ENCODE results near the gene RPUSD4.

Gene RPUSD4

DNA sequence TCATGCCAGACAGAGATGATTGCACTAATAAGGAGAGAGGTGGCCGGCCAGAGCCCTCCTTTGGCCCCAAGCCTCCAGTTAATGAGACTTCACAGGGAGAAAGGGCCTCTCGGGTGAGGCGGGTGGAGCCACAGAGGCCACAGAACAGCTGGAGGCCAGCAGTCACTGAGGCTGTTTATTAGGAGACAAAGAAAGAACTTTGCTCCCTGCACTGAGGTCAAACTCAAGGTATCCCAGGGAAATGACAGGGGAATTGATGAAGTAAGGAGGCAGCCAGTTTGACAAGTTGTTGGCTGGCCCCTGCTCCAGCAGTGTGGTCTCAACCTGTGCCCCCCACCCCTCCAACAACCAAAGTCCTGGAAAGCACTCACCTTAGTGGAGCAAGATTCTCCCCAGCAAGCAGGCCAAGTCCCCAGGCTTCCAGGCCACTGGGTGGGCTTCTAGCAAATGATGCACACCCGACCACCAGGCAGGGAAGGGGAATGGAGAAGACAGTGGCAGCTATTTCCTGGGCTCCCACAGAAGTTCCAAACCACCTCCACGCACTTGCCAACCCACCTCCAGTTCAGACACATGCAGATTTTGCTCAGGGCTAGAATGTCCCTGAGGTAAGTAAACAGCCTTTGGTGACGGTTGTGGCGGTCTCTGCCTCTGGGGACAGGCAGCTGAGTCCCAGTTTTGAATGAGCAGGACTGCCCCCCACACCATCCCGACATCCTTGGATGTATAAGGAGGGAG is 53.2 kb downstream of the RPUSD4 start:
- no peak for DNase-seq (ENCODE audit: low read depth in 2 of 3, low spot score in 2 of 3)

DNA sequence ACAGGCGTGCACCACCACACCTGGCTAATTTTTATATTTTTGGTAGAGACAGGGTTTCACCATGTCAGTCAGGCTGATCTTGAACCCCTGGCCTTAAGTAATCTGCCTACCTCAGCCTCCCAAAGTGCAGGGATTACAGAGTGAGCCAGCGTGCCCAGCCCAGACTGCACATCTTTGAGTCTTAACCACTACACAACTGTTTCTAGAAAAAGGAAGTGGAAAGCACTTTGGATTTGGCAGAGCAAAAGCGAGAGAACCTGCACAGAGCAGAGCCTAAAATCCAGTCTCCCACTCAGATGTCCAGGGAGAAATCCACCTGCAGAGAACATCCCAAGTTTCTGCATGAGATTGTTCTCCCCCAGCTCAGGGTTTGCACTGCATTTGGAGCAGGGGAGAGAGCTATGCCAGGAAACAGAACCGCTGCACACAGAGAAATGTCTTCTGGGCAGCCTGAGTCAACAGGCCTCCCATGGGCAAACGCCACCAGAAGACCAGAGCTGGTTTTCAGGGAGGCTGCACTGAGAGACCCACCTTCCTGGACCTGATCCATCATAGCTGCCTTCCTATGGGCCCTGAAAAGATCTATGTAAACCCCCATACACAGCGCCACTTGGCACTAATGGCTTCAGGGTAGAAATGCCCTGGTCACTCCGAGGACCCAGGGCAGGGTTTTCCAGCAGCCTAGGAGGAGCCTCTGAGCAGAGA is 54.0 kb downstream of the RPUSD4 start:
- no peak for DNase-seq (ENCODE audit: low read depth in 2 of 3, low spot score in 2 of 3)

DNA sequence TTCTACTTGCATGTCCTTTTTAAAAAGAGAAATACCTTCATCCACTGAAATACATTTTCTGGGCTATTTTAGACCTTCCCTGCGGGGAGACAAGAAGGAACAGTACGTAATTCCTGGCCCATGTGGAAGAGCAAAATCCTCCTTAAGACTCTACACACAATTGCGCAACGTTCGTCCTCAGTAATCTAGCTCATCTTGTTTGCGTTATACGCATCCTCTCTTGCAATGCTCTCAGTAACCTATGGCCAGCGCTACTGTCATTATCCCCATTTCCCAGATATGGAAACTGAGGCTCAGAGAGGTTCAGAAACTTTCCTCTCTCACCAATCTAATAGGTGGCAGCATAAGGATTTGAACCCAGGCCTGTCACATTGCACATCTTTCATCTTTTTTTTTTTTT is 54.6 kb downstream of the RPUSD4 start:
- DNase-seq (ENCODE audit: low read depth in 2 of 3, low spot score in 2 of 3), result no peak

DNA sequence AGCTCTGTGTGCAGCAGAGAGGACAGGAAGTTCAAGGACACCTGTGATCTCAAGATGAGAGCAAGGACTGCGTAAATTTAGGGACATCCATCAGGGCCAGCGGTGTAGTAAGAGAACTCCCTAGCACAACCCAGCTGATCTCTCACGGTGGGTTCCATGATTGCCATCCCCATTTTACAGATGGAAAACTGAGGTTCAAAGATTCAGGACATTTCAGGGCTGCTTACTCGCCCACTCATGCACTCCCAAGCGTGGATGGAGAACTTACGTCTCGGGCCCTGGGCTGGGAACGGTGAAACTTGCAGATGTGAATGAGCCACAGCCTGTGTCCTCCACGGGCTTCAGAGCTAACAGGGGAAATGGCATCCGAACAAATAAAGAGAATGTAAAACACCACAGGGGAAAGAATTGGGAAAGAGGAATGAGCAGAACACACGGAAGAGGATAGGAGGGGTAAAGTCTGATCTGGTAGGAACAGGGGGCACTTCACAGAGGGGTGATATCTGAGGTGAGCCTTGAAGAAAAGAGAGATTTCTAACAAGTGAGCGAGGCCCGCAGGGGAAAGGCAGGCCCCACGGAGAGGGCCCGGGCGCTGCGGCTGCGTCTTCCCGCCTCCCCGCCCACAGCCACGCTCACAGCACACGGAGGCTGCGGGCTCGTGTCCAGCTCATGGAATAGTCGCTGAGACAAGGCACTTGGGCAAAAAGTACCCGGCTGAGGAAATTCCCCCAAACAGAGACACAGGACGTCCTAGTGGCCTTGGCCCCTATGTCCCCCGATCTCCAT is 55.9 kb downstream of the RPUSD4 start:
- DNase-seq (ENCODE audit: low read depth in 2 of 3, low spot score in 2 of 3), result no peak

DNA sequence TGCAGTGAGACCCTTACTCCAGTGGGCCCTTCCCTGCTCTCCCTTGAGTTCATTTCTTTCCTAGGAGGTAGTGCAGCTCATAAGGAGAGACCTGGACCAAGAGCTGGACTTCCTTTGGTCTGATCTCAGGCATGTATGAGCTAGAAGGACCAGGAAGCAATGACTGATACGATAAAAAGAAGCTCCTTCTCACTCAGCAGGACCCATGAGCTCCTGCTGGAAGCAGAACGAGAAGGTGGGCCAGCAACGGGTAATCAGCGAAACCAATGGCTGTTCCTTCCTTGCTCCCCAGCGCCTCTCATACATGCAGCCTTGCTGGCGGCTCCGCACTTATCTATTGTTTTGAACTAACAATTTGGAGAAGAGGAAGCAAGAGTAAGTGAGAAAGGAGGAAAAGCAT is 56.8 kb downstream of the RPUSD4 start:
- no peak for DNase-seq (ENCODE audit: low read depth in 2 of 3, low spot score in 2 of 3)

DNA sequence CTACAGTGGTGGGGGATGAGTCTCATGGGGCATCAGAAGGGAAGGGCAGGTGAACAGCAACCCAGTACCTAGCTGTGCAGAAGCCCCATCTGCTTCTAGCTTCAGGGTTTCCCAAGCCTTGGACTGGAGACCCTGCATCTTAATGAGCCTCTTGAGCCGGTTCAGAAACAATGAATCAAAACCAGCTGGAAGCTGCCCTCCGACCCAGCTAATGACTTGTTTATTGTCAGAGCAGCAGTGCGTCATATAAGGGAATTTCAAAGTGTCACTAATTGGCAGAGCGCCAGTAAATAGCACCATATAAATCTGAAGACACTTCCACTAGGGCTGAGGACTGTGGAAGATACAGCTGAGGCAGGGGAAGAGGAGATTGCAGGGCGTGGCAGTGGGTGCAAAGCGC is 57.5 kb downstream of the RPUSD4 start:
- no peak for DNase-seq (ENCODE audit: low read depth in 2 of 3, low spot score in 2 of 3)

DNA sequence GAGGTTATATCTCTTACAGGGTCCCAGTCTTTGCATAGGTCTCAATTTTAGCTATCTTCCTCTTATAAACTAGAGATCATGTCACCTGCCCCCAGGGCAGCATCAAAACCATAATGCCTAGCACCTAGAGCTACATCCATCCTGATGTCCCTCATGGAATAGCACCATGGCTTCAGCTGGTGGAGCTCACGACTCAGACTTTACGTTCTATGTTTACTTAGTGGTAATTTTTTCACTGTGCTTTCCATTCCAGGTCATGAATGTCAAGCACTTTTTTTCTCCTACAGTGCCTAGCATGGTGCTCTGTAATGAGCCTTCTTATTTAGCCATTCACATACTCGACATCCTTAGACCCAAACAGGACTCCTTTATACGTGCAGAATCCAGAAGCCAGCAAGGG is 58.4 kb downstream of the RPUSD4 start:
- no peak for DNase-seq (ENCODE audit: low read depth in 2 of 3, low spot score in 2 of 3)

DNA sequence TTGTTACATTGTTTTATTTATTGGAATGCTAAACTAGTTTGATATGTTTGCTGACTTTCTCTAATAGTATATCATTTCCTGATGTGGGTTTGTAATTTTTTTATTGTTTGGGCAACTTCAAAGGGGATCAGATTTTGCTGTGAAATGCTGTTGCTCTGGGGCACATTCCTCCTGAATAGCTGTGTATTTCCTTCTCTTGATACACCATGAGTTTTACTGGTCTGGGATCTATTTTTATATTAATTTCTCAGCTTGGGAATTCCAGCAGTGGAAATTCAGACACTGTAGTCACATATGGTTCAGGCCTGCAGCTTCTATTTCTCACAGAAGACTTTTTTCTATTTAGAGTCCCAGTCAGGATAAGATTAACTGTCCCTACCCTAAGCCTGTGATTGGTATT is 58.9 kb downstream of the RPUSD4 start:
- no peak for DNase-seq (ENCODE audit: low read depth in 2 of 3, low spot score in 2 of 3)

DNA sequence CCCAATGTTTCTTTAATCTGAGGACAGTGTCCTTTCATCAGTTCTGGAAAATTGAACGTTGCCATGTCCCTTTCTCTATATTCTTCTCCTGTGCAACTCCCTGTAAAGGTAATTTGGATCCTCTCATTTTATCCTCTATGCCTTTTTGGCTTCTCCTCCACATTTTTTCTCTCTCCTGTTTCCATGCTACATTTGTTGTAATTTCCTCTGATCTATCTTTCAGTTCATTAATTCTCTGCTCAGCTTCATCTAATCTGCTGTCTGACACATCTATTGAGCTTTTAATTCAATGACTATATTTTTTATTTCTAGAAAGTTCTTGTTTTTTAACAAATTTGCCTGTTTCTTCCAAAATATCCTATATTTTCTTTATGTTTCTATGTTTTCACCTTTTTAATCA is 59.3 kb downstream of the RPUSD4 start:
- DNase-seq (ENCODE audit: low read depth in 2 of 3, low spot score in 2 of 3), result no peak
